ENCODE measurements around the gene KRT72. TPM values are rescaled to one million over a fixed set of nuclear protein-coding genes. Genes with fewer than 3 reads are reported as not detected.

The KRT72 gene
- total and polyA plus RNA-seq, 2 donors (not counting 3 experiments of a cell fraction or from before 2014, with no cell fraction given): not detected

DNA sequence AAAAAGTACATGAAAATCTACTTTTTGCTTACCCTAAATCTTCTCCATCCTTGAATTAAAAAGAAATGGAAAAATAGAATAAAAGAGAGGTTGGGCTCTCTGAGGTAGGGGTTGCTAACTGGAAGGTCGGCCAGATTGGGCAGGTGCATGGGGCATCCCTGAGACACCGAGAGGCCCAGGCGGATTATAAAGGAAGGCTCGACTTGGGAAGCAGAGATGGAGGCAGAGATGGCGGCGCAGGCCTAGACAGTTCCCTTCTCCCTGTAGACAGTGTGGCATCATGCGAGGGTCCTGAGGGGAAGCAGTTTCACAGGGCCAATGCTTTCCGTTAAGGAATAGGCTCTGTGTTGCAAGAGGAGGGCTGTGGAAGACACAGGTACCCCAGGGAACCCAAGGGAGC lies 23.9 kb downstream of the KRT72 start:
- Histone ChIP-seq H3K36me3 (ENCODE audit: control insufficient read depth in 2 of 2, extremely low read depth in 1 of 2, insufficient read depth in 2 of 2, low read length in 2 of 2) (no peaks in the 10 kb centered on the region), H3K9ac (replicated peaks; ENCODE audit: extremely low read depth, insufficient read depth, low read length) (no peak overlapping the region), H3K9me3 (replicated peaks; ENCODE audit: control insufficient read depth, insufficient read depth, low read length) (no peaks in the 10 kb centered on the region), H3K27ac (ENCODE audit: insufficient read depth, low read depth, low read length) (no peak overlapping the region), H4K20me1 (replicated peaks; ENCODE audit: control insufficient read depth, extremely low read depth, insufficient read depth, low read length) (no peaks in the 10 kb centered on the region), H3K4me1 (ENCODE audit: control insufficient read depth, extremely low read depth, insufficient read depth, low read length) (no peaks in the 10 kb centered on the region), H2AFZ (ENCODE audit: low read depth, low read length) (no peak overlapping the region), H3K4me3 (replicated peaks in 1 of 3; ENCODE audit: insufficient read depth in 1 of 3, low read depth in 1 of 3, low read length in 3 of 3) (no peak overlapping the region), H3K4me2 (ENCODE audit: insufficient read depth, low read length) (no peak overlapping the region), H3K79me2 (ENCODE audit: control insufficient read depth, insufficient read depth, low read length) (no peaks in the 10 kb centered on the region), H3K9me1 (replicated peaks; ENCODE audit: control insufficient read depth, extremely low read depth, insufficient read depth, low read length) (no peaks in the 10 kb centered on the region), H3K27me3 (ENCODE audit: control insufficient read depth in 2 of 2, insufficient read depth in 2 of 2, low read length in 2 of 2) (peaks cover 0 to 2% of the 10 kb centered on the region in 2 experiments)
- TF ChIP-seq EZH2 (IDR thresholded peaks at IDR 0.05; ENCODE audit: borderline replicate concordance, low read depth, low read length, severe bottlenecking) (no peak), POLR2A (IDR thresholded peaks at IDR 0.05; ENCODE audit: low read depth, low read length) (no peak), MYC (IDR thresholded peaks at IDR 0.05; ENCODE audit: low read depth, low read length) (no peak), FOS (IDR thresholded peaks at IDR 0.05; ENCODE audit: borderline replicate concordance, insufficient read depth, low read length) (no peak), JUN (IDR thresholded peaks at IDR 0.05; ENCODE audit: borderline replicate concordance, insufficient read depth, insufficient read length, low read depth) (no peak), GATA2 (IDR thresholded peaks at IDR 0.05; ENCODE audit: insufficient read depth, insufficient read length, low read depth, low read length) (no peak), POLR2AphosphoS5 (IDR thresholded peaks at IDR 0.05; ENCODE audit: insufficient read depth, low read depth, low read length) (no peak)
- TF ChIP-seq, protein P1, sequence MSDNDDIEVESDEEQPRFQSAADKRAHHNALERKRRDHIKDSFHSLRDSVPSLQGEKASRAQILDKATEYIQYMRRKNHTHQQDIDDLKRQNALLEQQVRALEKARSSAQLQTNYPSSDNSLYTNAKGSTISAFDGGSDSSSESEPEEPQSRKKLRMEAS (IDR thresholded peaks at IDR 0.05; ENCODE audit: insufficient read depth, insufficient read length): no peak
- TF ChIP-seq, protein P2, sequence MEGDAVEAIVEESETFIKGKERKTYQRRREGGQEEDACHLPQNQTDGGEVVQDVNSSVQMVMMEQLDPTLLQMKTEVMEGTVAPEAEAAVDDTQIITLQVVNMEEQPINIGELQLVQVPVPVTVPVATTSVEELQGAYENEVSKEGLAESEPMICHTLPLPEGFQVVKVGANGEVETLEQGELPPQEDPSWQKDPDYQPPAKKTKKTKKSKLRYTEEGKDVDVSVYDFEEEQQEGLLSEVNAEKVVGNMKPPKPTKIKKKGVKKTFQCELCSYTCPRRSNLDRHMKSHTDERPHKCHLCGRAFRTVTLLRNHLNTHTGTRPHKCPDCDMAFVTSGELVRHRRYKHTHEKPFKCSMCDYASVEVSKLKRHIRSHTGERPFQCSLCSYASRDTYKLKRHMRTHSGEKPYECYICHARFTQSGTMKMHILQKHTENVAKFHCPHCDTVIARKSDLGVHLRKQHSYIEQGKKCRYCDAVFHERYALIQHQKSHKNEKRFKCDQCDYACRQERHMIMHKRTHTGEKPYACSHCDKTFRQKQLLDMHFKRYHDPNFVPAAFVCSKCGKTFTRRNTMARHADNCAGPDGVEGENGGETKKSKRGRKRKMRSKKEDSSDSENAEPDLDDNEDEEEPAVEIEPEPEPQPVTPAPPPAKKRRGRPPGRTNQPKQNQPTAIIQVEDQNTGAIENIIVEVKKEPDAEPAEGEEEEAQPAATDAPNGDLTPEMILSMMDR (IDR thresholded peaks at IDR 0.05; ENCODE audit: extremely low read depth in 1 of 2, insufficient read depth in 1 of 2, low read depth in 1 of 2, low read length in 2 of 2): no peak
- dilution Hi-C loops (cut with MboI; ENCODE audit: extremely low pct_ligation_motif_present, low sequenced_read_pairs): no loop called here
- POLR2A ChIA-PET: no interaction called here
- FAIRE-seq (no peak), DNase-seq (ENCODE audit: low read depth, low spot score) (no peak)
- intact Hi-C loops (cut with micrococcal nuclease): no loop called here
- CTCF ChIA-PET: interaction anchor here (0.8 to 12.3 kb wide), 2 partner anchors 9 to 302 kb away, joined by 3 to 135 read pairs; no protein-coding TSS in a partner anchor
- BruUV-seq (replicated peaks): no TSS peak
